ENCODE results near the gene PTCH2. TPM values are rescaled to one million over a fixed set of nuclear protein-coding genes. Genes with fewer than 3 reads are reported as not detected.

PTCH2 gene
- total RNA-seq, 1 experiment from 2014 or later: not detected

DNA sequence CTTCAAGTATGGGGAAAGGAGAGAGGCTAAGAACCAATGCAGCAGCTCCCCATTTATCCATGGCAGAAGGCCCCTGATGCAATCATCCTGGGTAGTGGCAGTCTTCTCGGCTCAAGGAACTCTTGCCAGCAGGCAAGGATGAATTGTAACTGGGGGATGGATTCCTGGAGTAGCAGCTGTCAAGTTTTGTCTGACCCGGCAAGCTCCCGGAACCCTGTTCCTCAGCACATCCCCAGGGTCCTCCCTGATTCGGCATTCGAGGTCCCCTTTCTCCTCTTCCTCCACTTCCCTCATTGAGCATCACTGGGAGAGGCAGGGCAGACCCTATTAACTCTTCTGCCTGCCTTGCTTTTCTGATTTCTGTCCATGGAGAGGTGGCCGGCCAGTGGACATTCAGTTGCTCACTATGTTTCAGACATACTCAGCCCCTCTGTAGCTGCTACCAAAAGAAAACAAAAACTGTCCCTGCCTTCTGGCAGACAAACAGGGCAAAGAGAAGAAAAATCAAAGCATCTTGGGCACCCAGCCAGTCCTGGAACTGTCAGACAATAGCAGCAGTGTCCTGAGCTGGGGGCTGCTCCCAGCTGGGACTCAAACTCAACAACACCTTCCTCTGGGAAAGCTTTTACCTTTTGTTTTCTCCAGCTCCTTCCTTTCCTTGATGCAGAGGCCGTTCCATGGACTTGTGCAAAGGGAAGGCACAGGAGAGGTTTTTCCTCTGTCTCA is 5.6 kb upstream of the PTCH2 start:
- no TSS peak for BruUV-seq (replicated peaks)
- H3K4me3 ChIP-seq (ENCODE audit: low read length): no peak overlapping the region
- no peak overlapping the region for H3K9ac ChIP-seq (ENCODE audit: low read length)
- H3K27ac ChIP-seq (ENCODE audit: low read length): no peak overlapping the region
- no peaks in the 10 kb centered on the region; the same call in 1 of the 2 replicates for H3K36me3 ChIP-seq (ENCODE audit: low read depth, low read length)
- ATAC-seq: peak; percentile 27; the same call in 1 of the 2 replicates
- no peak for DNase-seq
- H3F3A ChIP-seq (ENCODE audit: low read length, unreplicated experiment): no peaks in the 10 kb centered on the region
- TF ChIP-seq EZH2 (IDR thresholded peaks at IDR 0.05; ENCODE audit: low read length, unreplicated experiment): no peak
- TF ChIP-seq, protein P1, sequence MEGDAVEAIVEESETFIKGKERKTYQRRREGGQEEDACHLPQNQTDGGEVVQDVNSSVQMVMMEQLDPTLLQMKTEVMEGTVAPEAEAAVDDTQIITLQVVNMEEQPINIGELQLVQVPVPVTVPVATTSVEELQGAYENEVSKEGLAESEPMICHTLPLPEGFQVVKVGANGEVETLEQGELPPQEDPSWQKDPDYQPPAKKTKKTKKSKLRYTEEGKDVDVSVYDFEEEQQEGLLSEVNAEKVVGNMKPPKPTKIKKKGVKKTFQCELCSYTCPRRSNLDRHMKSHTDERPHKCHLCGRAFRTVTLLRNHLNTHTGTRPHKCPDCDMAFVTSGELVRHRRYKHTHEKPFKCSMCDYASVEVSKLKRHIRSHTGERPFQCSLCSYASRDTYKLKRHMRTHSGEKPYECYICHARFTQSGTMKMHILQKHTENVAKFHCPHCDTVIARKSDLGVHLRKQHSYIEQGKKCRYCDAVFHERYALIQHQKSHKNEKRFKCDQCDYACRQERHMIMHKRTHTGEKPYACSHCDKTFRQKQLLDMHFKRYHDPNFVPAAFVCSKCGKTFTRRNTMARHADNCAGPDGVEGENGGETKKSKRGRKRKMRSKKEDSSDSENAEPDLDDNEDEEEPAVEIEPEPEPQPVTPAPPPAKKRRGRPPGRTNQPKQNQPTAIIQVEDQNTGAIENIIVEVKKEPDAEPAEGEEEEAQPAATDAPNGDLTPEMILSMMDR (conservative IDR thresholded peaks at IDR 0.05; ENCODE audit: low read depth, low read length): no peak
- TF ChIP-seq EZH2phosphoT487 (IDR thresholded peaks at IDR 0.05; ENCODE audit: borderline replicate concordance, low read length): no peak
- H3K27me3 ChIP-seq (ENCODE audit: low read length): no peaks in the 10 kb centered on the region
- H3K4me2 ChIP-seq (ENCODE audit: low read length): no peak overlapping the region
- POLR2A ChIA-PET (ENCODE audit: unreplicated experiment): interaction anchor here (0.5 kb wide), 1 partner anchor 49 kb away, joined by 3 read pairs; no protein-coding TSS in a partner anchor
- H3K4me1 ChIP-seq (ENCODE audit: insufficient read depth, low read length): no peaks in the 10 kb centered on the region
- CTCF ChIA-PET: no interaction called here
- H3K79me2 ChIP-seq (ENCODE audit: low read length): no peaks in the 10 kb centered on the region
- H3K9me3 ChIP-seq (ENCODE audit: low read length): no peaks in the 10 kb centered on the region
- no peaks in the 10 kb centered on the region for H3K9me2 ChIP-seq (replicated peaks; ENCODE audit: low read length)
- intact Hi-C loops (cut with micrococcal nuclease): no loop called here
- no peak overlapping the region for H2AFZ ChIP-seq (ENCODE audit: low read length)
- H4K20me1 ChIP-seq (ENCODE audit: low read length): no peaks in the 10 kb centered on the region

DNA sequence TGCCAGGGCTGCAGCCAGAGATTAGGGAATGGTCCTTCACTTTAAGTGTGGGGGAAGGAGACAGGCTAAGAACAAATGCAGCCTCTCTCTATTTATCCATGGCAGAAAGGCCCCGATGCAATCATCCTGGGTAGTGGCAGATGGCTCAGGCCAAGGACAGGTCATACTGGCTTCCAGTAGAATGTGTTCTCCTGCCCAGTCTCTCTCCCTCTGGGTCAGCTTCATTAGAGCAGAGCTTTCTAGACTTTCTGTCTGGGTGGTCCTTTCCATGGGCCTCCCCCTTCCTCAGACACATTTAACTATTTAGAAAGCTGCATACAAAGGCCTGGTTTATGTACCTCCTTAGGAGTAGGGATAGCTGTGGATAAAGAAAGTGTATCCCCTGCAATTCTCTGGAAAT is 4.8 kb upstream of the PTCH2 start:
- H3K4me3 ChIP-seq (ENCODE audit: low read length): no peak overlapping the region
- H3K27me3 ChIP-seq (ENCODE audit: low read length): no peaks in the 10 kb centered on the region
- no TSS peak for BruUV-seq (replicated peaks)
- intact Hi-C loops (cut with micrococcal nuclease): no loop called here
- H3K4me2 ChIP-seq (ENCODE audit: low read length): no peak overlapping the region
- DNase-seq: no peak
- H3K9ac ChIP-seq (ENCODE audit: low read length): no peak overlapping the region
- H3K9me2 ChIP-seq (replicated peaks; ENCODE audit: low read length): no peaks in the 10 kb centered on the region
- H4K20me1 ChIP-seq (ENCODE audit: low read length): no peaks in the 10 kb centered on the region
- H3K4me1 ChIP-seq (ENCODE audit: insufficient read depth, low read length): no peaks in the 10 kb centered on the region
- H3K79me2 ChIP-seq (ENCODE audit: low read length): no peaks in the 10 kb centered on the region
- TF ChIP-seq EZH2 (IDR thresholded peaks at IDR 0.05; ENCODE audit: low read length, unreplicated experiment): no peak
- TF ChIP-seq, protein P1 (conservative IDR thresholded peaks at IDR 0.05; ENCODE audit: low read depth, low read length): no peak
- no peaks in the 10 kb centered on the region; the same call in 1 of the 2 replicates for H3K36me3 ChIP-seq (ENCODE audit: low read depth, low read length)
- ChIA-PET CTCF (no interaction called here), POLR2A (ENCODE audit: unreplicated experiment) (no interaction called here)
- H3K9me3 ChIP-seq (ENCODE audit: low read length): no peaks in the 10 kb centered on the region
- H2AFZ ChIP-seq (ENCODE audit: low read length): no peak overlapping the region
- H3K27ac ChIP-seq (ENCODE audit: low read length): no peak overlapping the region
- ATAC-seq: no peak
- no peaks in the 10 kb centered on the region for H3F3A ChIP-seq (ENCODE audit: low read length, unreplicated experiment)

DNA sequence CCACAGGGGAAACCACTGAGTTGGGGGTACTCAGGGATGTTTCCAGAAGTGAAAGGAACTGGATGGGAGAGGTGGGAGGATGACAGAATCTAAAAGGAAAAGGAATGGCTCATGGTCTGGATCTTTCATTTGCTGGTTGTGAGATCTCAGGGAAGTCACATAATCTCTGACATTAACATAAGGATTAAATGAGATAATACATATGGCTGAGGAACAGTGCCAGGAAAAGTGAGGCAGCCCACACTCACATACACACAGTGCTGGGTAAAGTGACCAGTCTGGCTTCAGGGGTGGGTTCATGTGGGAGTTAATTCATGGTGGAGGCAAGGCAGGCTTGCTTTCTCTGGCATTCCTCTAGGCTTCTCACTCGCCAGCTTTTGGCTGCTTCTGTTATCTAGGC is 3.9 kb upstream of the PTCH2 start:
- Histone ChIP-seq H3K79me2 (ENCODE audit: low read length) (no peaks in the 10 kb centered on the region), H3K4me1 (ENCODE audit: insufficient read depth, low read length) (no peaks in the 10 kb centered on the region), H3K36me3 (ENCODE audit: low read depth, low read length) (no peaks in the 10 kb centered on the region; the same call in 1 of the 2 replicates), H2AFZ (ENCODE audit: low read length) (no peak overlapping the region), H3K9me2 (replicated peaks; ENCODE audit: low read length) (no peaks in the 10 kb centered on the region), H3K27ac (ENCODE audit: low read length) (no peak overlapping the region), H3K4me3 (ENCODE audit: low read length) (no peak overlapping the region), H4K20me1 (ENCODE audit: low read length) (no peaks in the 10 kb centered on the region), H3K27me3 (ENCODE audit: low read length) (no peaks in the 10 kb centered on the region), H3F3A (ENCODE audit: low read length, unreplicated experiment) (no peaks in the 10 kb centered on the region), H3K9ac (ENCODE audit: low read length) (no peak overlapping the region), H3K4me2 (ENCODE audit: low read length) (no peak overlapping the region), H3K9me3 (ENCODE audit: low read length) (no peaks in the 10 kb centered on the region)
- no TSS peak for BruUV-seq (replicated peaks)
- ChIA-PET POLR2A (ENCODE audit: unreplicated experiment) (no interaction called here), CTCF (no interaction called here)
- TF ChIP-seq, protein P1 (conservative IDR thresholded peaks at IDR 0.05; ENCODE audit: low read depth, low read length): no peak
- no peak for TF ChIP-seq EZH2 (IDR thresholded peaks at IDR 0.05; ENCODE audit: low read length, unreplicated experiment)
- ATAC-seq (no peak), DNase-seq (no peak)
- intact Hi-C loops (cut with micrococcal nuclease): no loop called here
